Panc1 (cell line): ENCODE data around the gene ZNF367. TPM values are rescaled to one million over a fixed set of nuclear protein-coding genes. Genes with fewer than 3 reads are reported as not detected.

Source experiments
- ATAC-seq: fragments of 200-7000 bp; cut with Tn5 transposase; 2 replicates; pipeline ENCODE4 v1.9.1; 2020; ENCODE audit warnings: mild to moderate bottlenecking, moderate library complexity
- BruUV-seq: library from RNA; stranded (reverse); fragments of 400-500 nt; replicated peaks from 2 replicates; lab custom pipeline; 2021; lab: Mats Ljungman, UMichigan
- CTCF ChIA-PET: fragments of 300-600 bp; sonication (Branson Sonifier 250); formaldehyde crosslinking; loops from one replicate; lab custom pipeline; 2022; ENCODE audit warnings: antibody characterized with exemption; lab: Charles Lee
- POLR2A ChIA-PET: fragments of 300-600 bp; sonication (Branson Sonifier 250); formaldehyde crosslinking; loops from one replicate; lab custom pipeline; 2022; ENCODE audit warnings: antibody characterized with exemption; lab: Charles Lee
- DNase-seq: peaks from one replicate; pipeline ENCODE4 v3.0.0-alpha.2; 2010; ENCODE audit warnings: low read depth, low spot score
- H3K27ac ChIP-seq: 2 replicates; pipeline ENCODE4 v1.5.1; 2011; ENCODE audit warnings: mild to moderate bottlenecking, low read length, inconsistent platforms
- H3K27me3 ChIP-seq: fragments of 200-500 bp; sonication (Bioruptor generic); 2 replicates; pipeline ENCODE4 v1.6.0; 2014; ENCODE audit warnings: low read length, inconsistent platforms; ENCODE audit not compliant: control insufficient read depth, insufficient read depth
- H3K36me3 ChIP-seq: fragments of 200-500 bp; sonication (Bioruptor generic); 2 replicates; pipeline ENCODE4 v1.5.1; 2014; ENCODE audit warnings: inconsistent platforms, mild to moderate bottlenecking, low read length, moderate library complexity; ENCODE audit not compliant: control insufficient read depth, insufficient read depth
- H3K4me1 ChIP-seq: 2 replicates; pipeline ENCODE4 v1.5.1; 2011; ENCODE audit warnings: inconsistent platforms, mild to moderate bottlenecking, low read length, moderate library complexity; ENCODE audit not compliant: control insufficient read depth, insufficient read depth
- H3K4me3 ChIP-seq, 2 experiments: 2 replicates each; pipeline ENCODE4 v1.5.1; 2011 to 2012; ENCODE audit warnings: low read depth in 2 of 2, low read length in 2 of 2, mild to moderate bottlenecking in 2 of 2, inconsistent platforms in 1 of 2, moderate library complexity in 1 of 2
- H3K9me3 ChIP-seq: fragments of 200-500 bp; sonication (Bioruptor generic); 2 replicates; pipeline ENCODE4 v1.5.1; 2014; ENCODE audit warnings: low read depth, mild to moderate bottlenecking, inconsistent platforms, low read length, moderate library complexity; ENCODE audit not compliant: control insufficient read depth, insufficient read depth
- CTCF ChIP-seq: fragments of 450-650 bp; IDR thresholded peaks from 2 replicates; pipeline ENCODE4 v1.5.1; 2017; ENCODE audit warnings: mild to moderate bottlenecking
- POLR2AphosphoS5 ChIP-seq: IDR thresholded peaks from 2 replicates; pipeline ENCODE4 v1.6.1; 2012; ENCODE audit warnings: mild to moderate bottlenecking, low read depth, low read length, moderate library complexity
- REST ChIP-seq, 2 experiments: IDR thresholded peaks; 2 replicates each; pipeline ENCODE4 v1.6.1; 2011 to 2012; ENCODE audit warnings: low read depth in 2 of 2, control low read depth in 1 of 2, low read length in 1 of 2, mild to moderate bottlenecking in 1 of 2, moderate library complexity in 1 of 2; ENCODE audit not compliant: insufficient read depth in 1 of 2
- SIN3A ChIP-seq: IDR thresholded peaks from 2 replicates; pipeline ENCODE4 v1.6.1; 2012; ENCODE audit warnings: low read depth, mild to moderate bottlenecking, low read length, moderate library complexity, borderline replicate concordance; ENCODE audit not compliant: insufficient read depth
- TCF7L2 ChIP-seq: IDR thresholded peaks from 2 replicates; pipeline ENCODE4 v1.6.1; 2011; ENCODE audit warnings: mild to moderate bottlenecking, low read depth, low read length, inconsistent platforms
- in situ Hi-C: cut with HindIII; loops from 2 replicates; pipeline ENCODE4 v1.10.0; 2016; ENCODE audit warnings: low sequenced_read_pairs, low pct_unique_long_range_greater_than_20kb
- intact Hi-C: fragments of 100-400 bp; cut with micrococcal nuclease; formaldehyde crosslinking; loops from one replicate; pipeline ENCODE4 v1.10.0; 2022; ENCODE audit not compliant: unreplicated experiment
- total RNA-seq: library from RNA; stranded (reverse); gene quantifications from one replicate; pipeline ENCODE4 v1.2.1, GENCODE V29; 2021; ENCODE audit not compliant: unreplicated experiment

Gene ZNF367
- total RNA-seq, 1 experiment from 2014 or later = 12.4 TPM

GRCh38 chr9:96440671-96441199 is 22.6 kb upstream of the ZNF367 start:
- TF ChIP-seq TCF7L2 (no peak), CTCF (no peak), SIN3A (no peak), POLR2AphosphoS5 (no peak), REST (IDR thresholded peaks at IDR 0.05; ENCODE audit: insufficient read depth in 1 of 2, low read depth in 2 of 2, low read length in 1 of 2) (no peak)
- ChIA-PET CTCF (interaction anchor here (0.7 kb wide), 1 partner anchor 101 kb away, joined by 4 read pairs; no protein-coding TSS in a partner anchor), POLR2A (no interaction called here)
- ATAC-seq (no peak), DNase-seq (no peak)
- no peaks in the 10 kb centered on the region for H3K36me3 ChIP-seq
- H3K27ac ChIP-seq = no peak overlapping the region
- no TSS peak for BruUV-seq
- intact Hi-C loops (no loop called here), in situ Hi-C loops (no loop called here)
- no peaks in the 10 kb centered on the region for H3K9me3 ChIP-seq
- H3K4me1 ChIP-seq = no peaks in the 10 kb centered on the region
- H3K4me3 ChIP-seq = no peak overlapping the region
- H3K27me3 ChIP-seq = no peaks in the 10 kb centered on the region

GRCh38 chr9:96437454-96437853 is 19.3 kb upstream of the ZNF367 start:
- ChIA-PET CTCF (no interaction called here), POLR2A (no interaction called here)
- H3K27ac ChIP-seq = no peak overlapping the region; the same call in 1 of the 2 replicates
- H3K4me1 ChIP-seq = no peaks in the 10 kb centered on the region
- no peak for ATAC-seq
- TF ChIP-seq SIN3A = no peak
- TF ChIP-seq TCF7L2 = no peak
- TF ChIP-seq REST (IDR thresholded peaks at IDR 0.05; ENCODE audit: insufficient read depth in 1 of 2, low read depth in 2 of 2, low read length in 1 of 2) = no peak
- TF ChIP-seq POLR2AphosphoS5 = no peak
- no peak for TF ChIP-seq CTCF
- in situ Hi-C loops = no loop called here
- no peaks in the 10 kb centered on the region for H3K9me3 ChIP-seq
- intact Hi-C loops = no loop called here
- H3K36me3 ChIP-seq = no peaks in the 10 kb centered on the region
- DNase-seq = no peak
- H3K27me3 ChIP-seq = no peaks in the 10 kb centered on the region
- no peak overlapping the region for H3K4me3 ChIP-seq
- no TSS peak for BruUV-seq
